A549 treated with DMSO at 1 μM for 4 hours (cell line): ENCODE results near the gene SEMA3E. TPM values are rescaled to one million over a fixed set of nuclear protein-coding genes. Genes with fewer than 3 reads are reported as not detected.

Experiments used
- total RNA-seq: library from RNA; stranded (reverse); fragments of 200-300 nt; extraction: Qiagen RNA extraction; gene quantifications from 5 replicates; pipeline ENCODE4 v1.2.3, GENCODE V29; 2022; ENCODE audit warnings: low read depth

SEMA3E gene
- 2.2 to 3.9 TPM (median 3.1 TPM) in 5 replicates for total RNA-seq

DNA sequence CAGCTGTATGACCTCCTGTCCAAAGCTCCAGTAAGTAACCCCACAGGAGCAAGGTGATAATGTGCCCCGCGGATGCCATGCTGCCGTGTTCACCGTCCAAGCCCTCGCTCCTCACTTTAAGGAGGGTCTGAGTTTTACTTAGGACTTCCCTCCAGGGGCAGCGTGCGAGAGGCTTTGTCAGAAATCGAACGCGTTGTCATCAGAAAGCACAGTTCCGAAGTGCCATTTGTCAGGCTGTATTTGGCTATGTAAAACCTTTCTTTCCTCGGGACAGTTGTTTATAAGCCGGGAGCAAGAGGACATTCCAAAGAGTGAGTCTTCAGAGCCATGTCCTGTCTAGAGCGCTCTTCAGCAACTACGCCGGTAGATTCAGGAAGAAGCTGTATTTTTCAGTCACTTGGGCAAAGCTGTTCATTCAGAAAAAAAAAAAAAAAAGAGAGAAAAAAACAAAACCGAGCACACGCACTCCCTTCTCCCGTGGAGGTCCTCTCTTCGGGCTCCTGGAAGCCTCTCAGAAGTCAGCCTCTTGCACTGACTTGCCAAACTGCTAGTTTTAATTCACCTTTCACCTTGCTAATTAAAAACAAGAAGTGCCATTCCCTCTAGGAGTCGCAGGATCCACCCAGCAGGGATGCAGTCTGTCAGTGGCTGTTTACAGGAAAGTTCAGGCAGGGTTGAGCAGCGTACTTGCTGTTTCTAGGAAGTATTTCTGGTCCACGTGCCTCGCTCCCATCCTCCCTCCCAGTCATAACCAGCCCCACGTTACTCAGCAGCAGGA, at the start of gene SEMA3E:
Gene SEMA3E (minus strand): TSS at position 676 of the 778 bp plus-strand sequence.

